Measurements from ENCODE around the gene ATG5. TPM values are rescaled to one million over a fixed set of nuclear protein-coding genes. Genes with fewer than 3 reads are reported as not detected.

ATG5 gene
- total RNA-seq, 3 donors from 2014 or later (not counting 1 experiment from before 2014, with no cell fraction given) = 27.5 to 39.0 (median 35.4) TPM

GRCh38 chr6:106300020-106300780 lies 25.4 kb downstream of the ATG5 start:
- intact Hi-C loops (cut with micrococcal nuclease) = loop anchor here (2.0 to 5.0 kb wide), 2 partner anchors 567 to 868 kb away; no protein-coding TSS in a partner anchor
- H3K4me1 Mint-ChIP-seq = peaks cover 5 to 11% of the 10 kb centered on the region in 2 donors
- H3K27ac Mint-ChIP-seq = no peak overlapping the region

GRCh38 chr6:106293116-106293515 lies 32.4 kb downstream of the ATG5 start:
- H3K4me3 Mint-ChIP-seq = no peak overlapping the region
- H3K4me1 ChIP-seq (ENCODE audit: control insufficient read depth, insufficient read depth, low read length) = no peaks in the 10 kb centered on the region
- peaks cover 12% of the 10 kb centered on the region for H3K36me3 Mint-ChIP-seq
- DNase-seq (no peak), ATAC-seq (no peak)
- no peak overlapping the region for H3K27ac Mint-ChIP-seq
- WGBS (ENCODE audit: insufficient coverage) = 100% methylated on average over 1 of the region's 1 CpG
- TF ChIP-seq CTCF (IDR thresholded peaks at IDR 0.05) = no peak
- no peaks in the 10 kb centered on the region for H3K9me3 Mint-ChIP-seq
- no peaks in the 10 kb centered on the region for H3K9me3 ChIP-seq (ENCODE audit: control insufficient read depth, insufficient read depth, low read length)
- no peak overlapping the region for H3K27ac ChIP-seq (ENCODE audit: low read length)
- no peak overlapping the region for H3K4me3 ChIP-seq (ENCODE audit: low read length)
- intact Hi-C loops (cut with micrococcal nuclease) = no loop called here
- no peaks in the 10 kb centered on the region for H3K27me3 Mint-ChIP-seq (ENCODE audit: low read depth in 2 of 2)
- no peaks in the 10 kb centered on the region for H3K27me3 ChIP-seq (ENCODE audit: control insufficient read depth, insufficient read depth, low read length)
- H3K4me1 Mint-ChIP-seq = peaks cover 11 to 19% of the 10 kb centered on the region in 2 donors
- H3K36me3 ChIP-seq (ENCODE audit: control insufficient read depth, insufficient read depth, low read length) = peaks cover 14% of the 10 kb centered on the region

More at GRCh38 chr6:106300020-106300780, 25.4 kb downstream of the ATG5 start:
- no peaks in the 10 kb centered on the region for H3K9me3 Mint-ChIP-seq
- Histone ChIP-seq H3K4me1 (ENCODE audit: control insufficient read depth, insufficient read depth, low read length) (no peaks in the 10 kb centered on the region), H3K4me3 (ENCODE audit: low read length) (no peak overlapping the region), H3K36me3 (ENCODE audit: control insufficient read depth, insufficient read depth, low read length) (no peaks in the 10 kb centered on the region), H3K27me3 (ENCODE audit: control insufficient read depth, insufficient read depth, low read length) (no peaks in the 10 kb centered on the region), H3K27ac (ENCODE audit: low read length) (no peak overlapping the region), H3K9me3 (ENCODE audit: control insufficient read depth, insufficient read depth, low read length) (no peaks in the 10 kb centered on the region)
- no peak for TF ChIP-seq CTCF (IDR thresholded peaks at IDR 0.05)
- H3K27me3 Mint-ChIP-seq (ENCODE audit: low read depth in 2 of 2) = no peaks in the 10 kb centered on the region
- ATAC-seq (no peak), DNase-seq (no peak)
- WGBS (ENCODE audit: insufficient coverage) = 100% methylated on average over 3 of the region's 4 CpGs
- no peaks in the 10 kb centered on the region for H3K36me3 Mint-ChIP-seq
- no peak overlapping the region for H3K4me3 Mint-ChIP-seq

- Histone ChIP-seq H3K4me1 (ENCODE audit: control insufficient read depth, insufficient read depth, low read length) (no peaks in the 10 kb centered on the region), H3K9me3 (ENCODE audit: control insufficient read depth, insufficient read depth, low read length) (no peaks in the 10 kb centered on the region), H3K4me3 (ENCODE audit: low read length) (no peak overlapping the region), H3K27ac (ENCODE audit: low read length) (no peak overlapping the region), H3K36me3 (ENCODE audit: control insufficient read depth, insufficient read depth, low read length) (peaks cover 14% of the 10 kb centered on the region), H3K27me3 (ENCODE audit: control insufficient read depth, insufficient read depth, low read length) (no peaks in the 10 kb centered on the region)
- no peak for ATAC-seq
- no peak for DNase-seq
- Mint-ChIP-seq H3K27me3 (ENCODE audit: low read depth in 2 of 2) (no peaks in the 10 kb centered on the region), H3K27ac (no peak overlapping the region), H3K36me3 (peaks cover 12% of the 10 kb centered on the region), H3K4me3 (no peak overlapping the region), H3K4me1 (peaks cover 27 to 35% of the 10 kb centered on the region in 2 donors), H3K9me3 (no peaks in the 10 kb centered on the region)
- no peak for TF ChIP-seq CTCF (IDR thresholded peaks at IDR 0.05)
- intact Hi-C loops (cut with micrococcal nuclease) = no loop called here
- WGBS (ENCODE audit: insufficient coverage) = 100% methylated on average over 1 of the region's 1 CpG
Measured at GRCh38 chr6:106290954-106291353, 34.6 kb downstream of the ATG5 start.
